Skeletal muscle cell (primary cell): Measurements from ENCODE around the gene ASCC3.
A peak's percentile ranks its signal among the peaks of the same experiment; 100 is the strongest.

Experiments used
- DNase-seq: peaks from one replicate; pipeline ENCODE4 v3.0.0-alpha.2; 2010; ENCODE audit warnings: low read depth
- H3K4me3 ChIP-seq: 2 replicates; pipeline ENCODE4 v1.5.1; 2011; ENCODE audit warnings: low read depth, mild to moderate bottlenecking, control low read depth, low read length, moderate library complexity

Gene ASCC3, protein sequence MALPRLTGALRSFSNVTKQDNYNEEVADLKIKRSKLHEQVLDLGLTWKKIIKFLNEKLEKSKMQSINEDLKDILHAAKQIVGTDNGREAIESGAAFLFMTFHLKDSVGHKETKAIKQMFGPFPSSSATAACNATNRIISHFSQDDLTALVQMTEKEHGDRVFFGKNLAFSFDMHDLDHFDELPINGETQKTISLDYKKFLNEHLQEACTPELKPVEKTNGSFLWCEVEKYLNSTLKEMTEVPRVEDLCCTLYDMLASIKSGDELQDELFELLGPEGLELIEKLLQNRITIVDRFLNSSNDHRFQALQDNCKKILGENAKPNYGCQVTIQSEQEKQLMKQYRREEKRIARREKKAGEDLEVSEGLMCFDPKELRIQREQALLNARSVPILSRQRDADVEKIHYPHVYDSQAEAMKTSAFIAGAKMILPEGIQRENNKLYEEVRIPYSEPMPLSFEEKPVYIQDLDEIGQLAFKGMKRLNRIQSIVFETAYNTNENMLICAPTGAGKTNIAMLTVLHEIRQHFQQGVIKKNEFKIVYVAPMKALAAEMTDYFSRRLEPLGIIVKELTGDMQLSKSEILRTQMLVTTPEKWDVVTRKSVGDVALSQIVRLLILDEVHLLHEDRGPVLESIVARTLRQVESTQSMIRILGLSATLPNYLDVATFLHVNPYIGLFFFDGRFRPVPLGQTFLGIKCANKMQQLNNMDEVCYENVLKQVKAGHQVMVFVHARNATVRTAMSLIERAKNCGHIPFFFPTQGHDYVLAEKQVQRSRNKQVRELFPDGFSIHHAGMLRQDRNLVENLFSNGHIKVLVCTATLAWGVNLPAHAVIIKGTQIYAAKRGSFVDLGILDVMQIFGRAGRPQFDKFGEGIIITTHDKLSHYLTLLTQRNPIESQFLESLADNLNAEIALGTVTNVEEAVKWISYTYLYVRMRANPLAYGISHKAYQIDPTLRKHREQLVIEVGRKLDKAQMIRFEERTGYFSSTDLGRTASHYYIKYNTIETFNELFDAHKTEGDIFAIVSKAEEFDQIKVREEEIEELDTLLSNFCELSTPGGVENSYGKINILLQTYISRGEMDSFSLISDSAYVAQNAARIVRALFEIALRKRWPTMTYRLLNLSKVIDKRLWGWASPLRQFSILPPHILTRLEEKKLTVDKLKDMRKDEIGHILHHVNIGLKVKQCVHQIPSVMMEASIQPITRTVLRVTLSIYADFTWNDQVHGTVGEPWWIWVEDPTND (N-terminal part only)

DNA sequence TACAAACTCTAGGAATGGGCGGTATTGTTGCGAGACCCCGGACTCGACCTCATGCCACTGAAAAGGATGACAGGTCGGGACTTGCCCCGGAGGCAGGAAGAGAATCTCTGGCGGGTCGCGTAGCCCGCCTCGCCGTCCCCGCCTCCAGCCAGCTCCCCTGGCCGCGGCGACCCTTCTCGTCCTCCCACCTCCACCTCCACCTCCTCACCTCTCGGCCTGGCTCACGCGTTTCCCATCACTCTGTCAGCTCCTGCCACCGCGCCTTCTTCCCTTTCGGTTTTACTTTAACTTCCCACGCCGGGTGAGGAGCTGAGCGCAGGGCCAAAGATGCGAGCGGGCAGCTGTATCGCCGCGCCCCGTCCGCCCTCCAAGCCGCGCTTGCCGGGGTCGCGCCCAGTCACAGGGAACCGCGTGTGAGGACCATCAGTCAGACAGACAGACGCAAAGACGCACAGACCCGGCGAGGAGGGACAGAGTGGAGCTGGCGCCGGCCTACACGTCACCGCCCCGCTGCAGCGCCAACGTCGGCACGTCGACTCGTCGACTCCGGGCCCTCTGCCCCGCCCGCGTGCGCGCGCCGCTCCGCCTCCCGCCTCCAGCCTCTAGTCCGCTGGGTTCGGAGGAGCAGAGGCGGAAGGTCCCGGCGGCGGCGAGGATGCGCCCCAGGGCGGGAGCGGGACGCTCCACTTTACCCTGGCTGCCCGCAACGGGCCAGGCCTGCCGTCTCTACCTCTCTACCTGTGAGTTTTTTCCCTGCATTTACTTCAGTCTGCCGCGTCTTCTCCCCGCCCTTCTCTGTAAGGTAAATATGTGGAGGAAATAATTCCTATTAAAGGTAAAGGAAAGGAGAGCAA, at the start of gene ASCC3:
Gene ASCC3 (minus strand): TSS at position 477 of the 854 bp plus-strand sequence. CDS start 13,332 bp downstream, outside the sequence.
- peak within 1 kb of the TSS; percentile 92 for H3K4me3 ChIP-seq
- peak; percentile 71 for DNase-seq

DNA sequence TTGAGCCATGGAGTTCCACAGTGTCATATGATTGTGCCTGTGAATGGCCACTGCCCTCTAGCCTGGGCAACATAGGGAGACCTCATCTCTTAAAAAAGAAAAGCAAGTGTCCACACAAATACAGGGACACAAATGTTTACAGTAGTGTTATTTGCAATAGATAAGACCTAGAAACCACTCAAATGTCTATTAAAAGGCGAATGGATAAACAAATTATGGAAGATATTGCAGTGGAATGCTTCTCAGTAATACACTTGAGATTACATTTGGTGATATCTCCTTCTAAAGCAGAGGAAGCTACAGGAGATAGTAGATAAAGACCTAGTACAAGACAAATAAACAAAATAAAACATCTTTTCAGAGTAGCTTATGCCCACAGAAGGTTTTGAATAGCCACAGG, 44.6 kb upstream of the ASCC3 start:
- no peak overlapping the region for H3K4me3 ChIP-seq
- DNase-seq: no peak

DNA sequence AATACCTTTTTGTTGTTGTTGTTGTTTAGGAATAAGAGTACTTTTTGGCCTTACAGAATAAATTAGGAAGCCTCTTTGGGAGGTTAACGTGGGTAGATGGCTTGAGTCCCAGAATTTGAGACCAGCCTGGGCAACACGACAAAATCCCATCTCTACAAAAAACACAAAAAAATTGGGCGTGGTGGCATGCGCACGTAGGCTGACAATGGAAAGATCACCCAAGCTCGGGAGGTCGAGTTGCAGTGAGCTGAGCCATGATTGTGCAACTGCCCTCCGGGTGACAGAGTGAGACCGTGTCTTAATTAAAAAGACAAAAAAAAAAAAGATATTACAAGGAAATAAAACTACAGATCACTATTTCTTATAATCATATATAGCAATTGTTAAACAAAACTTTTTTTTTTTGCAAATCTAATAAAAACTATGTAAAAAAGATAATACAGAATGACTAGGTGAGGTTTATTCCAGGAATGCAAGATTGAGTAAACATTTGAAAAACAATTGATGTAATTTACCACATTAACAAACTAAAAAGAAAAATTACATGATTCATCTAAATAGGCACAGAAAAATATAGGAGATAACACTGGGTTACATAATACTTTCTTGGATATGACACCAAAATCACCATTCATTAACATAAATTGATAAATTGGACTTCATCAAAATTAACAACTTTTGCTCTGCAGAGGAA, 43.6 kb upstream of the ASCC3 start:
- no peak for DNase-seq
- no peak overlapping the region for H3K4me3 ChIP-seq

DNA sequence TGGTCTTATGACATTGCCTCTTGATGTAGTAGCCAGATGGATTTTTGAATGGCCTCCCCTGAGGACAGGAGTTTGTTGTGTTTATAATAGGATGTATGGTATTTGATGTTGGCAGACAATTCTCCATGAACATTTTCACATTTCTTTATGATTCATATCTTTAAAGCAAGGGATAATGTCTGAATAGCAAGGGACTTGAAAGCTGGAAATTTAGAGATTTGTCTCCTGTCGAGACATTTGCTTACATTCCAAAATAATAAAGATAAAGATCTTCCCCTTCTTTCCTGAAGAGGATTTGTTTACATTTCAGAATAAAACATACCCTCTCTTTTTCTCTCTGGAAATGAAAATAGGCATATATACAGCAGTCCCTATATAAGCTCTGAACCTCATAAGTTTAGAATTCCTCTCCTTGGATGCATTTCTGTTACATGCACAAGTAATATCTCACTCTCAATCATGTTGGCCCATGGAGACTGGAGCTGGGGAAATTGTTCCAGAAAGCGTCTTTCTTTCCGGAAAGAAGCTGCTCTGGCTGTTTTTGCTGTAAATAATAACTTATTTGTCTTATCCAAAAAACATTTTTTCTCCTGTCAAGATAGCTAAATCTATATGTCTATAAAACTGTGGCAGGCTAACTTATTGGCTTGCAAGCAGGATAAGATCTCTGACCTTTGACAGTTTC, 42.5 kb upstream of the ASCC3 start:
- H3K4me3 ChIP-seq: no peak overlapping the region
- DNase-seq: no peak

DNA sequence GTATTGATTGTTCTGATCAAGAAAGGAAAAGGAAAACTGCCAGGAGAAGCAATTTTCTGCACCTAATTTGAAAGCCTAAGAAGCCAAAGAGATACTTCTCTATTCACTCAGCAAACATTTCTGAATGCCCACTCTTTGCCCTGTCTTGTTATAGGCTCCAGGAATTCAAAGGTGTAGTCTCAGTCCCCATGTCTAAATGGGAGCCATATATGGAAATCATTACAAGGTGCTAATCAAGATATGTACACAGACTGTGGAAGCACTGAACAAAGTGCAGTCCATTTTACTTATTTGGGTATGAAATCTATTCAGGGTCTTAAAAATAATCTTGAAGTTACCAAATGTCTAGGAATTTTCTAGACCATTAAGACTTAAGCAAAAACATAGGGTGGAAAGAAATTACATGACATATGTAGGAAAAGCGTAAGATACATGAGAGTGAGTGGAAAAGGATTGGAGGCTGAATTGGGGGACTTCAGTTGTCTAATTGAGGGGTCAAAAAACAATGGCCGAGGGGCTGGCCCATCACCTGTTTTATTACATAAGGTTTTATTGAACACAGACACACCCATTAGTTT, 39.0 kb upstream of the ASCC3 start:
- no peak overlapping the region for H3K4me3 ChIP-seq
- no peak for DNase-seq

DNA sequence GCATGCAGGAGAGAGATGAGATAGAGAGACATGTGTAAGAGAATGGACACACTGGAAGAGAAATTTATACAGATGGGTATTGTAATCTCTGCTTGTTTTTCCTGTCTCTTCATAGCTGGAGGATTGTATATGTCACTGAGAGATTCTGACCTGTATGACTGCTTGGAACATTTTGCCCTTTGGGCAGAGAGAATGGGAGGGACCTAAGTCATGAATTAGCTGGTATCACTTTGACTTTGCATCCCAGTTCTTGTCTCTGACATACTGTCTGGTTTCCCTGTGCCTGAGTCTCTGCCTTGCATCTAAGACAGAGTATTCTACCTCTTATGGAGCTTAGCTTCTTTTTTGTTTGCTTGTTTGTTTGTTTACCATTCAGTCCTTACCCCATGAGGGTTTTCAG, 37.0 kb upstream of the ASCC3 start:
- H3K4me3 ChIP-seq: no peak overlapping the region
- no peak for DNase-seq

DNA sequence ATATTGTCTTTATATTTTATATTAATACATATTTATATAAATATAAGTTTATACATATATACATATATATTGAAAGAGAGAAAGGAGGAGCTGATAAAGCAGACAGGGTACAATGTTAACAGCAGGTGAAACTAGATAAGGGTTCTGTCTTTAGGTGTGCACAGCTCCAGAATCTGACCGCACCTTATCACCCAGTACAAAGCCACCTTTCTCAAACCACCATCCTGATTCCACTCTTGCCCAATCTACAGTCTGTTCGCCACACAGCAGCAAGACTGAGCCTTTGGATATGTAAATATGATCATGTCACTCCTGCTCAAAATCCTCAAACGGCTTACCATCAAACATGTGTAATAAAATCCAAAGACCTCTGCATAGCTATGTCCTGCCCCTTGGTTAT, 34.7 kb upstream of the ASCC3 start:
- DNase-seq: no peak
- no peak overlapping the region for H3K4me3 ChIP-seq

DNA sequence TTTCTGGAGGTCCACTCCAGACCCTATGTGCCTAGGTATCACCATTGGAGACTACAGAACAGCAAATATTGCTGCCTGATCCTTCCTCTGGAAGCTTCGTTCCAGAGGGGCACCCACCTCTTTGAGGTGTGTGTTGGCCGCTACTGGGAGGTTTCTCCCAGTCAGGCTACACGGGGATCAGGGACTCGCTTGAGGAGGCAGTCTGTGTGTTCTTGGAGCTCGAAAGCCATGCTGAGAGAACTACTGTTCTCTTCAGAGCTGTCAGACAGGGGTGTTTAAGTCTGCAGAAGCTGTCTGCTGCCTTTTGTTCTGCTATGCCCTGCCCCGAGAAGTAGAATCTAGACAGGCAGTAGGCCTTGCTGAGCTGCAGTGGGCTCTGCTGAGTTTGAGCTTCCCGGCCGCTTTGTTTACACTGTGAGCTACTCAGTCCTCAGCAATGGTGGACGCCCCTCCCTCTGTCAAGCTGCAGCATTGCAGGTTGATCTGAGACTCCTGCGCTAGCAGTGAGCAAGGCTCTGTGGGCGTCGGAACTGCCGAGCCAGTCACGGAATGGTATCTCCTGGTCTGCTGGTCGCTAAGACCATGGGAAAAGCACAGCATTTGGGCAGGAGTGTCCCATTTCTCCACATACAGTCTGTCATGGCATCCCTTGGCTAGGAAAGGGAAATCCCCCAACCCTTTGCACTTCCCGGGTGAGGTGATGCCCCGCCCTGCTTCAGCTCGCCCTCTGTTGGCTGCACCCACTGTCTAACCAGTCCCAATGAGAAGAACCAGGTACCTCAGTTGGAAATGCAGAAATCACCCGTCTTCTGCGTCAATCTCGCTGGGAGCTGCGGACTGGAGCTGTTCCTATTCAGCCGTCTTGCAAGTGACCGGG, 32.5 kb upstream of the ASCC3 start:
- no peak for DNase-seq
- no peak overlapping the region for H3K4me3 ChIP-seq

DNA sequence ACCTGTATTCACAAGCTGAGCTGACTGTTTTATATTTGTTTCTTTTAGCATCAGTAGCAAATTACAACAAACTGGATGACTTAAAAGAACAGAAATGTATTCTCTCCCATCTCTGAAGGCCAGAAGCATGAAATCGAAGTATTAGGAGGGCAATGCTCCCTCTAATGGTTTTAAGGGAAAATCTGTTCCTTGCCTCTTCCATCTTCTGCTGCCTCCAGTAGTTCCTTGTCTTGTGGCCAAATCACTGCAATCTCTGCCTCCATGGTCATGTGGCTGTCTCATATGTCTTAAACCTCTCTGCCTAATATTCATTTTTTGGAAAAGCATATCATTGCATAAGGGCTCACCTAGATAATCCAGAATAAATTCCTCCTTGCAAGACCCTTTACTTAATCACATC, 25.2 kb upstream of the ASCC3 start:
- no peak overlapping the region for H3K4me3 ChIP-seq
- DNase-seq: no peak

DNA sequence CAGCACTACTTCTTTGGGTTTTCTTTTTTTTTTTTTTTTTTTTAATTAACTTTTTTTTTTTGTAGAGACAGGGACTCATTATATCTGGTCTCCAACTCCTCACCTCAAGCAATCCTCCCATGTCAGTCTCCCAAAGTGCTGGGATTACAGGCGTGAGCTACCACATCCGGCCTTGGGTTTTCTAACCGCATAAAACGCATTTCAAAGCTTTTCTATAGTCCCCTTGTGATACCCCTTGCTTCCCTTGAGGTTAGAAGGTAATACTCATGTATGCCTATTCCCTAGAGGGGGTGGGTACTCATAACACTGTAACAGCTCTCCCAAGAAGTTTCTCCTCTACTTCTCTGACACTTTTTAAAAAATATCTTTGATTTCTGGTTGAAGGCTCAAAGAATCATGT, 23.9 kb upstream of the ASCC3 start:
- no peak overlapping the region for H3K4me3 ChIP-seq
- no peak for DNase-seq

DNA sequence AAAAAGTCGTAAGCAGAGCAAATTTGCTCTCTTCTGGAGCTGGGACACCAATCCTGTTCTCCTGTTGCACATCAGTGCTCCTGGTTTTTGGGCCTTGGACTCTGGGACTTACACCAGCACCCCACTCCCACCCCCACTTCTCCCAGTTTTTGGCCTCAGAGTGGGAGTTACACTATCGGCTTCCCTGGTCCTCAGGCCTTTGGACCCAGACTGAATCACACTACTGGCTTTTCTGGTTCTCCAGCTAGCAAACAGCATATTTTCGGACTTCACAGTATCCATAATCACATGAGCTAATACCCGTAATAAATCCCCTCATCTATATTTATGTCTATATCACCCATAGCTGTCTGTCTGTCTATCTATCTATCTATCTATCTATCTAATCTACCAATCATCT, 23.2 kb upstream of the ASCC3 start:
- DNase-seq: no peak

DNA sequence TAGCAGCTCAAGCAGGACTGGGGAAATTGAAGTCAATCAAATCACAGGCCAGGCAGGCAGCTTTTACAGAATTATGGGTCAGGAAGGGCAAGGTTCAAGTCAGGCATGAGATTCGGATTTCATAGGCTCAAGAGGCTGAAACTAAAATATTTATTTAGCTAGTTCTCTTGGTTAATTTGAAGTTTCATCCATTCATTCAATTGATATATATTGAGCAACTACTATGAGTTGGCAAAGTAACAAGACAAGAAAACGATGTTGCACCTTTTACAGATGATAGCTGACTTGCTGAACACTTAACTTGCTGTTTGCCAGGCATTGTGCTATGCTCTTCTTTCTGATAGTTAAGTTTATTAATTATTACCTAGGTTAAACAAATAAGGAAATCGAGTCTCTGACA, 20.5 kb upstream of the ASCC3 start:
- H3K4me3 ChIP-seq: no peak overlapping the region
- DNase-seq: no peak

More for the DNA sequence above, 23.2 kb upstream of the ASCC3 start:
- H3K4me3 ChIP-seq: no peak overlapping the region

DNA sequence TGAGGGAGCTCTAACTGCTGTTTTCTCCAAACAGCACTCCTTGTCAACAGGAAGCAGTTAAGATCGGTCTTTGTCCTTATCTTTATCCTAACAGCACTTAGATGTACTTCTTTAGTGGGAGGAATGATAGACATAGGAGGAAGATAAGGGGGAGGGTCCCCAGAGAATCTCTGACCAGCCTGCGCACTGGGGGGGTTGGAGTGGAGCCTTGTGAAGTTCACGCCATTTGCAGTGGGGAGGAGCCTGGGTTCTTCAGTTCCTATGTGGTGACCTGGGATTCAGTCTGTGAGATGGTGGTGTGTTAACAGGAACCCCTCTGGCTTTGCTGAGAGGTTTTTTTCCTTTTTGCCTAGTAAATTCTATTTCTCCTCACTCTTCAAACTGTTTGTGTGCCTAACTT, 18.1 kb upstream of the ASCC3 start:
- no peak overlapping the region for H3K4me3 ChIP-seq
- DNase-seq: no peak

DNA sequence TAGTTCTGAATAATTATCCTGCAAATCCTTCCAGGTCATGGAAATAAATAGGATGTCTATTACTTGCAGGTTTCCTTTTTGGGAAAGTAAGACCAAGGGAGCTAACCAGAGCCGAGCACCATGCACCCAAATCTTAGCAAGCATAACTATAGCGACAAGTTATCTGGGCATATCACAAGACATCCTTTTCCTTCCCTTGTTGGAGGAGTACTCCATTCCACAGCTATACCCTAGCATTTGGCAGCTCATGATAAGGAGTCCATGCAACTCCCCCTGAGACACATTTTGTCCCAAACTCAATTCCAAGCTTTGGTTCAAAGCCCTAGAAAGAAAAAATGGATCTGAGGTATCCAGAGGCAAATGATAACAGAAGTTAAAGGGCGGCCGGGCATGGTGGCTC, 16.5 kb upstream of the ASCC3 start:
- DNase-seq: no peak
- H3K4me3 ChIP-seq: no peak overlapping the region

DNA sequence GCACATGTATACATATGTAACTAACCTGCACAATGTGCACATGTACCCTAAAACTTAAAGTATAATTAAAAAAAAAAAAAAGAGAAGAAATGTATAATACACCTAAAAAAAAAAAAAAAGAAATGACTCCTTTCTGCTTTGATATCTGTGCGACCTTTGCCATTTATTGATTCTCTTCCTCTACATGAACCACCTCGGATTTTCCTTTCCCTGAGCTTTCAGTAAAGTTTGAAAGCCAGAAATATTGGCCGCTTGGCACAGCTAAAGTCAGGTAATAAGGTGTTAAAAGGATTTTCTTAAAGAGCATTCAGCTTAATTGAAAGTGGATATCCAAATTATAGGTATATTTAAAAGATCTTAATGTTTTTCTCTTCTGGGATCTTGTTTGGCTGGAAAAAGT, 12.6 kb upstream of the ASCC3 start:
- H3K4me3 ChIP-seq: no peak overlapping the region
- DNase-seq: no peak

DNA sequence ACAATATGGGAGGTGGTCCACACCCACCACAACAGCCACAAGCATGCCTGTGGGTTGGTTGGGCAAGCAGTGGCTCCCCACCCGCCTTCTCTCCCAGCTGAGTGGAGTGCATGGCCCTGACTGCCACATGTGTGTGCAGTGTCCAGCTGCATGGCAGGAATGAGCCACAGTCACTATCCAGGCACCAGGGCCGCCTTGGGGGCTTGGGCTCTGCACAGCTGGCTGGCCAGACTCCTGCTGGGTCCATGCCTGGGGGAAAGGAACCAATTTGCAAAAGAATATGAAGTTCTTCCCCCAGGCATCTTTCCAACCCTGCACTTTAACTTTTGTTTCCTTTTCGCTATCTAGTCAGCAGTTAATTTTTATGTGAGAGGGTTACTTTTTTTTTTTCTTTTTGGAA, 11.6 kb upstream of the ASCC3 start:
- no peak for DNase-seq
- no peak overlapping the region for H3K4me3 ChIP-seq

DNA sequence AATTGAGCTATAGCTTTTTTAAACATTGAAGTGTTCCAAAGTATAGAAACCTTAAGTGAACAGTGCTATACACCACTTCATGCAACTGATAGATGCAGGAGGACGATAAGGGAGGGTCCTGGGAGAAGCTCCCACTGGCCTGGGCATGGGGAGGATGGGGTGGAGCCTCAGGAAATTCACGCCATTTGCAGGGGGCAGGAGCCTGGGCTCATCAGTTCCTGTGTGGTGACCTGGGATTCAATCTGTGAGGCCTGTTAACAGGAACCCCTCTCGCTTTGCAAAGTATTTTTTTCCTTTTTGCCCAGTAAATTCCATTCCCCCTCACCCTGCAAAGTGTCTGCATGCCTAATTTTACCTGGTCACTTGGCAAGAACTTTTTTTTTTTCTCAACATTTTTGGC, 11.0 kb upstream of the ASCC3 start:
- H3K4me3 ChIP-seq: no peak overlapping the region
- DNase-seq: no peak
